Ishikawa (cell line): ENCODE measurements around the gene HGS.

Experiments
- CEBPB ChIP-seq: IDR thresholded peaks from 2 replicates; pipeline ENCODE4 v1.6.1; 2012
- TAF1 ChIP-seq: IDR thresholded peaks from 2 replicates; pipeline ENCODE4 v1.6.1; 2012; ENCODE audit warnings: low read depth, mild to moderate bottlenecking
- YY1 ChIP-seq: IDR thresholded peaks from 2 replicates; pipeline ENCODE4 v1.6.1; 2012; ENCODE audit warnings: low read depth

DNA sequence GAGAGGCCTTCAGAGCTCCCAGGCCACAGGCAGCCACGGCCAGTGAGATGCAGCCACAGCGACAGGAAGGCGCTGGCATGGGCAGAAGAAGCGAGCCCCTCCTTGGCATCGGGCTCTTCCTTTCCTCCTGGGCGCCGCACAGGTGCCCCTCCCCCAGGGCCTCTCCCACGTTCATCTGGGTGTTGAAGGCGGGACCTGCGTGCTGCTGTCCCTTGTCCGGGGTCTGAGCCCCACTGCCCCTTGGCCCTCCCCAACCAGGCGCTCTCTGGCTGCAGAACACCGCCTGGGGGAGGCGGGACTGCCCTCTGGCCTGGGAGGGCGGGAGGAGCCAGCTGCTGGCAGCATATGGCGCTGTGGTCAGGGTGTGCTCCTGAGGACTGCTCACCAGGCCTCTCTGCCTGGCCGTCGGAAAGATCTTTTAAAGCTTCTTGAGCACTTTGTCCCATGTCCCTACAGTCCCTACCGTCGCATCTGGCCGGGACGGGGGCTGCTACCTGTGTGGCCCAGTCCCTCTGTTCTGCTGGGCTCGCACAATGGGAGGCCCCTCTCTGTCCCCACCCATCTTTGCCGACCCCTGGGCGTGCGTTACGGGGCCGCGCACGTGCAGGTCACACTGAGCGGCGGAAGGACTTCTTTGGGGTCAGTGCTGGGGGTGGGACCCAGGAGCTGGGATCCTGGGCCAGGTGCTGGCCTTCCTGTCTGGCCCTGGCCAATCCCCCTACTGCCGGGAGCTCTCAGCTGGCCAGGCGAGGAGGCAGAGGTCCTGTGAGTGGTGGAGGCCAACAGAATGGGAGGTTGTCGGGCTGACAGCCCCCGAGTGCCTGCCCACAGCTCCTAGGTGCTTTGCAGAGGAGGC lies 30.0 kb downstream of the HGS start:
- TF ChIP-seq CEBPB (no peak), TAF1 (no peak), YY1 (no peak)
